ENCODE data around the gene HS6ST2. TPM values are rescaled to one million over a fixed set of nuclear protein-coding genes. Genes with fewer than 3 reads are reported as not detected.

HS6ST2 gene
- total and polyA plus RNA-seq, 2 experiments from 2014 or later, result not detected

DNA sequence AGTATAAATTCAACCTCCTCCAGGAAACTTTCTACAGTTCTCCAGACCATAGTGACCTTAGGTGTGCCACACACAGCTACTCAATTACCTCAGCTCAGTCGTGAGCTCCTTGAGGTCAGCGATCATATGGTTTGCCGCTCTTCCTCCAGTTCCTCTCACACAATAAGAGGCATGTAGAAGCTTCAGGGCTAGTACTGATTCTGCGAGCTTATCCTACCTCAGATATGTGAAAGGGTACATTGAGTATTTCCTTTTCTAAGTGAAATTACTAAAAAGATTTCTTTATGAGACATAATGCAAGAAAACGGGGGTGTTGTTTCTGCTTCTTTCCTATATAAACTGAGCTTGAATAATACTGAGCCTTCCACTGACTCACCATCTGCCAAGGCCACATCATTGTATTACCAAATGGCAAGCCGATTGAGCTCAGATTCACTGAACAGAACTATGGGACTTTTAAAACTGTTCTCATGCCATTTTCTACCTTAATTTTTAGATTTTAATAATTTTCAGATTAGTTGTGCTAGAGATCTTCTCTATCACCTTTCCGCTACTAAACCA, 183.1 kb downstream of the HS6ST2 start:
- WGBS, 2 experiments (ENCODE audit: low coverage in 1 of 2, low lambda C conversion rate in 2 of 2, missing lambda C conversion rate in 2 of 2), result 64 to 71% methylated on average over 7 of the region's 7 CpGs
- in situ Hi-C loops (cut with MboI), result no loop called here

DNA sequence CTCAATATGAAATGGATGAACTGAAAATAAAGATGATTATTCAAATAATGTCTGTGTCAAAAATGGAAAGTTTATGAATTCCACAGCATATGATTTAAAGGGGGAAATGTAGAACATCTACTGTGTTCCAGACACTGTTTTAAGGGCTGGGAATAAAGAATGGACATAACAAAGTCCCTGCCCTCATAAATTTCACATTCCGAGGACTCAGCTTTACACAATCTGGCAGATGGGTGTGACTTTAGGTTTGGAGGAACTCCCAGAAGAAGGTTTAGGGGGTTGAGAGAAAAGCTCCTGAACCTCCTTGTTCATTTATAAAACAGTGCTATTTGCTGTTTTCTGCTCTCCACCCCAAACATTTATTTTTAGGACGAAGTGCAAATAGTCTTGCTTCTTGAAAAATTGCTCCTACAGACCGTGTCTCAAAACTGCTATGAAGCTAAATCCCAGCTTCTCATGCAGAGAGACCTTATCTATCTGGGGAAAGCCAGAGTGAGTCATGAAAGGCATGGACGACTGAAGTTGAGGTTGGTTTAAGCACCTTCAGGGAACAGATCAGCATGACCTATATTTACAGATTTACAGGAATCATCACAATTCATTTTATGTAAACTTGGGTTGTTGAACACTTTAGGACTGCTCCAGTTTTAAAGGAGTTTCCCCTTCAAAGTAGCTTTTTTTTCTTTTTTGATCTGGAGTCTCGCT, 184.3 kb downstream of the HS6ST2 start:
- H3K9me2 ChIP-seq (ENCODE audit: insufficient read depth), result no peaks in the 10 kb centered on the region
- no peaks in the 10 kb centered on the region for H4K20me1 ChIP-seq (ENCODE audit: insufficient read depth)
- H3K36me3 ChIP-seq (ENCODE audit: low read depth), result no peaks in the 10 kb centered on the region
- H3K79me2 ChIP-seq (ENCODE audit: insufficient read depth), result no peaks in the 10 kb centered on the region
- WGBS, 2 experiments (ENCODE audit: low coverage in 1 of 2, low lambda C conversion rate in 2 of 2, missing lambda C conversion rate in 2 of 2), result 16 to 29% methylated on average over 5 of the region's 5 CpGs
- TF ChIP-seq EZH2phosphoT487 (IDR thresholded peaks at IDR 0.05; ENCODE audit: insufficient read depth, low read depth) (no peak), EZH2 (IDR thresholded peaks at IDR 0.05; ENCODE audit: insufficient read depth, poor library complexity, severe bottlenecking) (no peak)
- H3K9ac ChIP-seq, result no peak overlapping the region
- DNase-seq, result no peak
- H2AFZ ChIP-seq, result no peak overlapping the region
- no peaks in the 10 kb centered on the region for H3K4me1 ChIP-seq (ENCODE audit: insufficient read depth)
- no peaks in the 10 kb centered on the region for H3K27me3 ChIP-seq (replicated peaks; ENCODE audit: insufficient read depth)
- H3K4me2 ChIP-seq (ENCODE audit: unreplicated experiment), result no peak overlapping the region
- no peaks in the 10 kb centered on the region for H3K9me3 ChIP-seq (ENCODE audit: low read depth)
- in situ Hi-C loops (cut with MboI), result no loop called here
- H3F3A ChIP-seq (ENCODE audit: insufficient read depth), result no peaks in the 10 kb centered on the region
- H3K27ac ChIP-seq, result no peak overlapping the region
- no peak overlapping the region for H3K4me3 ChIP-seq

More for the DNA sequence above, 183.1 kb downstream of the HS6ST2 start:
- no peaks in the 10 kb centered on the region for H3K9me2 ChIP-seq (ENCODE audit: insufficient read depth)
- no peak overlapping the region for H3K9ac ChIP-seq
- no peak overlapping the region for H3K4me3 ChIP-seq
- H3K79me2 ChIP-seq (ENCODE audit: insufficient read depth), result no peaks in the 10 kb centered on the region
- H4K20me1 ChIP-seq (ENCODE audit: insufficient read depth), result no peaks in the 10 kb centered on the region
- no peak overlapping the region for H3K27ac ChIP-seq
- H3K4me2 ChIP-seq (ENCODE audit: unreplicated experiment), result no peak overlapping the region
- no peak for DNase-seq
- TF ChIP-seq EZH2phosphoT487 (IDR thresholded peaks at IDR 0.05; ENCODE audit: insufficient read depth, low read depth) (no peak), EZH2 (IDR thresholded peaks at IDR 0.05; ENCODE audit: insufficient read depth, poor library complexity, severe bottlenecking) (no peak)
- H3K27me3 ChIP-seq (replicated peaks; ENCODE audit: insufficient read depth), result no peaks in the 10 kb centered on the region
- no peaks in the 10 kb centered on the region for H3F3A ChIP-seq (ENCODE audit: insufficient read depth)
- H3K36me3 ChIP-seq (ENCODE audit: low read depth), result no peaks in the 10 kb centered on the region
- H3K9me3 ChIP-seq (ENCODE audit: low read depth), result no peaks in the 10 kb centered on the region
- no peak overlapping the region for H2AFZ ChIP-seq
- no peaks in the 10 kb centered on the region for H3K4me1 ChIP-seq (ENCODE audit: insufficient read depth)

DNA sequence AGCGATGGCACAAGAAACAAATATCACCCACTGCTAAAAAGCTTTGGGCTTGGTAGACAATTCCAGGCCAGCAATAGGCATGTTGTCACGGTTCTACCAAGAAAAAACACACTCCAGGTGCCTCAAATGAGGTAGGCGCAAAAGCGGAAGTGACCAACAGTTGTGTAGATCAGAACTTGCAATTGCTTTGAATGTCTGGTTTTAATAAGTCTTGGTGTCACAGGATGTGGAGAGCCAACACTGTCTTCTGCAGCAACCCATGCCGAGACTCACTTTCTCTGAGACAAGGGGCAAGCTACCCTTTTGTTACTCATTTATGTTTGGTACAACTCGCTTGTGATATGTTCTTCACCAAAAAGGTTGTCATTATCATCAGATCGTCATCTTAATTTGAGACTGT, 188.8 kb downstream of the HS6ST2 start:
- Histone ChIP-seq H3K27me3 (replicated peaks; ENCODE audit: insufficient read depth) (no peaks in the 10 kb centered on the region), H3K9ac (no peak overlapping the region), H3K36me3 (ENCODE audit: low read depth) (no peaks in the 10 kb centered on the region), H3K4me3 (no peak overlapping the region), H3F3A (ENCODE audit: insufficient read depth) (no peaks in the 10 kb centered on the region), H3K4me2 (ENCODE audit: unreplicated experiment) (no peak overlapping the region), H3K9me2 (ENCODE audit: insufficient read depth) (no peaks in the 10 kb centered on the region), H3K9me3 (ENCODE audit: low read depth) (no peaks in the 10 kb centered on the region), H3K79me2 (ENCODE audit: insufficient read depth) (no peaks in the 10 kb centered on the region), H4K20me1 (ENCODE audit: insufficient read depth) (no peaks in the 10 kb centered on the region), H3K27ac (no peak overlapping the region), H3K4me1 (ENCODE audit: insufficient read depth) (no peaks in the 10 kb centered on the region), H2AFZ (no peak overlapping the region)
- in situ Hi-C loops (cut with MboI), result no loop called here
- DNase-seq, result no peak
- WGBS, 2 experiments (ENCODE audit: low coverage in 1 of 2, low lambda C conversion rate in 2 of 2, missing lambda C conversion rate in 2 of 2), result 58 to 60% methylated on average over 7 of the region's 7 CpGs
- no peak for TF ChIP-seq EZH2phosphoT487 (IDR thresholded peaks at IDR 0.05; ENCODE audit: insufficient read depth, low read depth)
- no peak for TF ChIP-seq EZH2 (IDR thresholded peaks at IDR 0.05; ENCODE audit: insufficient read depth, poor library complexity, severe bottlenecking)

DNA sequence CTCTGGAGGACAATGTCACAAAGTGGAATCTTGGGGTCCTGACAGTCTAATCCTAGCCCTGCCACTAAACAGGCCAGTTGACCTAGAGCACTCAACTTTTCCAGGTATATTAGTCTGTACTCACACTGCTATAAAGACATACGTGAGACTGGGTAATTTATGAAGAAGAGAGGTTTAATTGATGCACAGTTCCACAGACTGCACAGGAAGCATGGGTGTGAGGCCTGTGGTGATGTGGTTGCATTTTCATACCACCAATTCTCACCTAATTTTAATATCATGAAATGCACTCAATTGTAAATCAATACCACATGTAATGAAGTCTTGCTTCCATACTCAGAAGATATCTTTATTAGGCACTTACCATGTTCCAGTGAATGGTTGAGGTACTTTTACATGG, 192.0 kb downstream of the HS6ST2 start:
- Histone ChIP-seq H4K20me1 (ENCODE audit: insufficient read depth) (no peaks in the 10 kb centered on the region), H3K36me3 (ENCODE audit: low read depth) (no peaks in the 10 kb centered on the region), H3K27me3 (replicated peaks; ENCODE audit: insufficient read depth) (no peaks in the 10 kb centered on the region), H2AFZ (no peak overlapping the region), H3K79me2 (ENCODE audit: insufficient read depth) (no peaks in the 10 kb centered on the region), H3K27ac (no peak overlapping the region), H3K4me2 (ENCODE audit: unreplicated experiment) (no peak overlapping the region), H3K4me3 (no peak overlapping the region), H3K9me3 (ENCODE audit: low read depth) (no peaks in the 10 kb centered on the region), H3K9me2 (ENCODE audit: insufficient read depth) (no peaks in the 10 kb centered on the region), H3K4me1 (ENCODE audit: insufficient read depth) (no peaks in the 10 kb centered on the region), H3F3A (ENCODE audit: insufficient read depth) (no peaks in the 10 kb centered on the region), H3K9ac (no peak overlapping the region)
- in situ Hi-C loops (cut with MboI), result no loop called here
- no peak for DNase-seq
- no peak for TF ChIP-seq EZH2phosphoT487 (IDR thresholded peaks at IDR 0.05; ENCODE audit: insufficient read depth, low read depth)
- TF ChIP-seq EZH2 (IDR thresholded peaks at IDR 0.05; ENCODE audit: insufficient read depth, poor library complexity, severe bottlenecking), result no peak
- WGBS, 2 experiments (ENCODE audit: low coverage in 1 of 2, low lambda C conversion rate in 2 of 2, missing lambda C conversion rate in 2 of 2), result 30 to 36% methylated on average over 1 of the region's 1 CpG
